GM18951 (cell line): ENCODE measurements around the gene OTOG.

Experiments
- POLR2A ChIP-seq: IDR thresholded peaks from 4 replicates; pipeline ENCODE4 v1.6.1; 2011; ENCODE audit warnings: mild to moderate bottlenecking; ENCODE audit not compliant: insufficient read length, insufficient read depth; ENCODE audit errors: extremely low read depth
- in situ Hi-C: fragments of 300-500 bp; cut with MboI; formaldehyde crosslinking; loops from one replicate; pipeline ENCODE4 v1.12.0; 2022; ENCODE audit warnings: low sequenced_read_pairs, mixed read lengths, inconsistent platforms; ENCODE audit not compliant: unreplicated experiment

The OTOG gene

GRCh38 chr11:17533778-17534415, 13.2 kb upstream of the OTOG start:
- no peak for TF ChIP-seq POLR2A
- in situ Hi-C loops = no loop called here

DNA sequence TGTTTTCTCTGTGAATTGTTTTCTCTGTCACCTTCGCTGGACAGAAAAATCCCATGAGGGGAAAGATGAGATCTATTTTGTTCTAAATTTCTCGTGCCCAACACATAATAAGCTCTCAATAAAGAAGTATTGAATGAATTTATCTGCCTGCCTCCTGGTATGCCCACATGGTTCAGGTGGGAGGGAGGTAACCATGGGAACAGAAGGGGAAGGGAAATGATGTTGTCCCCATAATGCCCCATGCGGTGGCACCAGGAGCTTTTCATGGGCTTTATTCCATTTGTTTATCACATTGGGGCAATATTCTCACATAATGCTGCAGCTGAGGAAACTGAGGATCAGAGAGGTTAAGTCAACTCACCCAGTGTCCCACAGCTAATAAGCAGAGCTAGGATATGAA, 11.6 kb upstream of the OTOG start:
- in situ Hi-C loops = no loop called here
- TF ChIP-seq POLR2A = no peak

GRCh38 chr11:17537261-17537660, 9.8 kb upstream of the OTOG start:
- no peak for TF ChIP-seq POLR2A
- in situ Hi-C loops = no loop called here

DNA sequence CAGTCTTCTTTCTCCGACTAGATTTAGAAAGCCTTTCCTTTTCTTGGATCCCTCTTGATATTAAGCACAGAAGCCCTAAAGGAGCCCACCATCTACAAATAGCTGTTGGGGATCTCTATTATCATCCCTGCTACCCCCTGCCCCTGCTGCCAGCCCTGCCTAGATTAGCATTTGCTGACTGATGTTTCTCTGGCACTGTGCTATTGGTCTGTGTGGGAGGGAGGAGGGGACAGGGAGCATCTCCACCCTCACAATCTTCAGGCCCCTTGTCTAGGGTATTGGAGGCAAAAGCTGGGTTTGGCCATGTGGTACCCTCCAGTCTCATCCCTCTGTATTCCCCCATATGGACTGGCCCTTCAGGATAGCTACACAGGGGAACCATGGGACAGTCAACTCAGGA, 9.0 kb upstream of the OTOG start:
- TF ChIP-seq POLR2A = no peak
- in situ Hi-C loops = no loop called here

- in situ Hi-C loops = no loop called here
- no peak for TF ChIP-seq POLR2A
These were observed 8.3 kb upstream of the OTOG start for GRCh38 chr11:17538731-17539130.

DNA sequence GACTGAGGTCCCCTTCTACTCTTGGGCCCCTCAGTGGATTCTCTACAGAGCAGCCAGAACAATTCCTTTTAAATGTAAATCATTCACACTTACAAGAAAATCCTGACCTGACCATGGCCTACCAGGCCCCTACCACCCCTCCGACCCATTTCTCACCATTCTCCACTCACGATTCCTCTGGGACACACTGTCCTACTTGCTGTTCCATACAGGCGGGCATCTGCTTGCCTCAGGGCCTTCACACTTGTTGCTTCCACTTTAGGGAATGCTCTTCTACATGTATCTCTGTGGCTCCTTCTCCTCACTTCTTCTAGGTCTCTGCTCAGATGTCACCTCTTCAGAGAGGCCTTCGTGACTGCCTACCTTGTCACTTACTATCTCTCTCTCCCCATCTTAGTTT, 6.3 kb upstream of the OTOG start:
- no peak for TF ChIP-seq POLR2A
- in situ Hi-C loops = no loop called here

GRCh38 chr11:17541330-17541885, 5.7 kb upstream of the OTOG start:
- TF ChIP-seq POLR2A = no peak
- in situ Hi-C loops = no loop called here

GRCh38 chr11:17542249-17542648, 4.8 kb upstream of the OTOG start:
- in situ Hi-C loops = no loop called here
- no peak for TF ChIP-seq POLR2A

GRCh38 chr11:17543041-17543440, 4.0 kb upstream of the OTOG start:
- in situ Hi-C loops = no loop called here
- TF ChIP-seq POLR2A = no peak

DNA sequence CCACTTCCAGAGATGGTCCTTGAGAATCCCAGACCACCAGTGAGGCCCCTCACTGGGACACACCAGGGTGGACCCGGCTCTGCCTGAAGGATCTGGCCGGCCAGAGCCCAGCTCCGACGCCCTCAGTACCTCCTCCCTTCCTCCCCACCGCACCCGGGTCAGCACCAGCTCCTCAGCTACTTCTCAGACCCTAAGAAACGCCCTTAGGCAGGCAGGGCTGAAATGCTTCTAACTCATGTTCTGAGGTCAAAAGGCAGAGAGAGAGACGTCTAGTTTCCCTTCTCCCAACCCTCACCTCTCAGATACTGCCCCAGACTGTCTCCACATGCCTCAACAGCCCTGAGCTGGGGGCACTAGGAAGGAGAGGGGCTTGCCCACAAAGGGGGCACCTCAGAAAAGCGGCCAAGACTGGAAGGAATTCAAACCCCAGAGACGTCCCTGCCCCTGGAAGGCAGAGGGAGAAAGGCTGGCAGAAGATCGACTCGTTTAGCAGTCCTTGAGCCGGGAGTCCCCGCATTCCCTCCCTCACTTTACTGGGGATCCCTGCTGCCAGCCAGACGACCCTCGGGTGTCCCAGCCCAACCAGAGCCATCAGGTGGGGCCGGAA, 3.4 kb upstream of the OTOG start:
- no peak for TF ChIP-seq POLR2A
- in situ Hi-C loops = no loop called here

DNA sequence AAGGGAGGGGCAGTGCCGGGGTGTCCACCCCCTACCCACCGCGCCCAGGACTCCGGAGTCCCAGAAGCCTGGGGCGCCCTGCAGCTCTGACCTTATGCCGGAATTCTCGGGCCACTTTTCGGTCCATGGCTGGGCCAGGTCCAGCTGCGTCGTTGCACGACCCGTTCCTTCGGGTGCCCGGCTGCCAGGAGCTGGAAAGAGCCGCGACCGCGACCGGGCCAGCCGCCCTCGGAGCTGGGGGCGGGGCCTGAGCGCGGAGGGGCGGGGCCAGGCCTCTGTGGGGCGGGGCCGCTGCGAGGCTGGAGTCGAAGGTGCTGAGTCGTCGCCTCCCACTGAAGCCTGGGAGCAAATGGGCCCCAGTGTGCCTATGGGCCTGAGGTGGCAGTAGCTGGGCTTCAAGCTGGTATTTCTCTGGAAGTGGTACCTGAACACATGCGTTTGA, 2.9 kb upstream of the OTOG start, which contains the start of gene USH1C:
TSS of gene USH1C (minus strand) at position 236 of the 442 bp plus-strand sequence. CDS start at position 127, 109 bp downstream.
- in situ Hi-C loops = no loop called here
- no peak for TF ChIP-seq POLR2A

DNA sequence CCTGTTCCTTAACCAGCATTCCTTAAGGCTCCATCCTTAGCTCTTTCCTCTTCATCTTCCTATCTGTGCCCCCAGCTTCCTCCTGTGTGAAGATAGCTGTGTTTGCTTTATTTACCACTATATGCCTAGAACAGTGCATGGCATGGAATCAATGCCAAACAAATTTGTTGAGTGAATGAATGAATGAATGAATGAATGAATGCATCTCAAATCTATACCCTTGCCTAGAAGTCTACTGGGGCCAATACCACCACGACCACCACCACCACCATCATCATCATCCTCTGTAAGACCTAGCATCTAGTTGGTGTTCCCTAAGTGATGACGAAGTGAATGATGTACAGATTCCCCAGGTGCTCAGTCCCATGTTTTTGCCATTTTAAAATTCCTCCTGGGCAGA, 819 bp upstream of the OTOG start:
- in situ Hi-C loops = no loop called here
- TF ChIP-seq POLR2A = no peak

GRCh38 chr11:17547932-17548331, 873 bp downstream of the OTOG start:
- in situ Hi-C loops = no loop called here
- TF ChIP-seq POLR2A = no peak

- TF ChIP-seq POLR2A = no peak
- in situ Hi-C loops = no loop called here
These were observed 1.4 kb downstream of the OTOG start for GRCh38 chr11:17548444-17548843.
